Spleen (tissue), 7 donors: ENCODE measurements around the gene PRPSAP1.

ENCODE experiments used
- CTCF ChIP-seq, 11 experiments: fragments of 200-600 bp in 7 of 11; fragments of 450-650 bp in 4 of 11; sonication (generic) in 4 of 11; IDR thresholded peaks in 8 of 11; conservative IDR thresholded peaks in 3 of 11; 1 replicate in 7 of 11; 2 replicates in 4 of 11; pipeline versions ENCODE4 v1.4.0 to v1.8.0; 2016 to 2021; ENCODE audit warnings: antibody characterized with exemption in 11 of 11, inconsistent platforms in 4 of 11, mild to moderate bottlenecking in 1 of 11
- POLR2A ChIP-seq, 3 donors: fragments of 450-650 bp; IDR thresholded peaks; one replicate each; pipeline ENCODE4 v1.5.1; 2017; ENCODE audit warnings: antibody characterized with exemption in 3 of 3, mild to moderate bottlenecking in 1 of 3
- POLR2AphosphoS5 ChIP-seq, 3 donors: sonication (generic); formaldehyde crosslinking; IDR thresholded peaks; one replicate each; pipeline ENCODE4 v1.5.1; 2017; ENCODE audit warnings: antibody characterized with exemption in 3 of 3
- donor health status: DM: no; HTN: no; CAD: no; lungs with moderate emphysema.
- donor health status: DM: no; HTN: no; CAD: no.
- donor health status: DM: no; HTN: no; CAD: no.

- TF ChIP-seq CTCF (IDR thresholded peaks at IDR 0.05 in 8 of 11, conservative IDR thresholded peaks at IDR 0.05 in 3 of 11) (no peak), POLR2AphosphoS5 (IDR thresholded peaks at IDR 0.05) (no peak), POLR2A (IDR thresholded peaks at IDR 0.05) (no peak)
These were observed 49.2 kb downstream of the PRPSAP1 start for GRCh38 chr17:76304226-76305134.
